ENCODE data around the gene HLA-DMA. TPM values are rescaled to one million over a fixed set of nuclear protein-coding genes. Genes with fewer than 3 reads are reported as not detected.

Gene HLA-DMA
- total and polyA plus RNA-seq, 9 of the 15 experiments (the other 6 are each of a cell fraction or from before 2014, with no cell fraction given): 0.13 to 0.83 (median 0.51) TPM

- no peak for TF ChIP-seq ELK1 (CRISPR knock-in tag; IDR thresholded peaks at IDR 0.05)
- TF ChIP-seq NFATC3 (IDR thresholded peaks at IDR 0.05): peak; percentile 79; the same call in 1 of the 2 replicates
- TF ChIP-seq ZNF146 (CRISPR knock-in tag; IDR thresholded peaks at IDR 0.05; ENCODE audit: unreplicated experiment): no peak
- TF ChIP-seq NFYB (IDR thresholded peaks at IDR 0.05; ENCODE audit: extremely low read depth, insufficient read length): no peak
- no peak; the same call in 1 of the 2 replicates for TF ChIP-seq ZNF436 (CRISPR knock-in tag; IDR thresholded peaks at IDR 0.05)
- TF ChIP-seq CSDE1 (IDR thresholded peaks at IDR 0.05): peak in 1 of 2 experiments; percentile 80; a peak in 1 of 4 replicates
- TF ChIP-seq ZNF174 (CRISPR knock-in tag; IDR thresholded peaks at IDR 0.05): no peak
- TF ChIP-seq BRF1 (IDR thresholded peaks at IDR 0.05; ENCODE audit: borderline replicate concordance, extremely low read depth, insufficient read length): no peak
- TF ChIP-seq SP1 (CRISPR knock-in tag; IDR thresholded peaks at IDR 0.05): no peak
- no peak for TF ChIP-seq ZNF12 (CRISPR knock-in tag; IDR thresholded peaks at IDR 0.05)
- 0 out of 2 replicates have a peak, but pooled peaks have one; percentile 9 for TF ChIP-seq MECOM (CRISPR knock-in tag; IDR thresholded peaks at IDR 0.05)
- 0 out of 2 replicates have a peak, but pooled peaks have one; percentile 39 for TF ChIP-seq ZNF311 (CRISPR knock-in tag; IDR thresholded peaks at IDR 0.05)
- TF ChIP-seq ZNF778 (CRISPR knock-in tag; IDR thresholded peaks at IDR 0.05): no peak
- TF ChIP-seq, protein P1, sequence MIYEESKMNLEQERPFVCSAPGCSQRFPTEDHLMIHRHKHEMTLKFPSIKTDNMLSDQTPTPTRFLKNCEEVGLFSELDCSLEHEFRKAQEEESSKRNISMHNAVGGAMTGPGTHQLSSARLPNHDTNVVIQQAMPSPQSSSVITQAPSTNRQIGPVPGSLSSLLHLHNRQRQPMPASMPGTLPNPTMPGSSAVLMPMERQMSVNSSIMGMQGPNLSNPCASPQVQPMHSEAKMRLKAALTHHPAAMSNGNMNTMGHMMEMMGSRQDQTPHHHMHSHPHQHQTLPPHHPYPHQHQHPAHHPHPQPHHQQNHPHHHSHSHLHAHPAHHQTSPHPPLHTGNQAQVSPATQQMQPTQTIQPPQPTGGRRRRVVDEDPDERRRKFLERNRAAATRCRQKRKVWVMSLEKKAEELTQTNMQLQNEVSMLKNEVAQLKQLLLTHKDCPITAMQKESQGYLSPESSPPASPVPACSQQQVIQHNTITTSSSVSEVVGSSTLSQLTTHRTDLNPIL (CRISPR knock-in tag; IDR thresholded peaks at IDR 0.05): peak; percentile 46; the same call in 1 of the 2 replicates
- TF ChIP-seq CREM (IDR thresholded peaks at IDR 0.05; ENCODE audit: low read depth): no peak
- no peak for TF ChIP-seq PTRF (tag; IDR thresholded peaks at IDR 0.05)
- TF ChIP-seq POLR3A (IDR thresholded peaks at IDR 0.05; ENCODE audit: borderline replicate concordance, extremely low read depth, insufficient read depth, insufficient read length): no peak
- no peak for TF ChIP-seq ZBTB7A (IDR thresholded peaks at IDR 0.05; ENCODE audit: borderline replicate concordance, control insufficient read depth, low read depth, low read length)
- no peak for TF ChIP-seq NR1H2 (CRISPR knock-in tag; IDR thresholded peaks at IDR 0.05)
- TF ChIP-seq PML (IDR thresholded peaks at IDR 0.05; ENCODE audit: low read length): 0 out of 2 replicates have a peak, but pooled peaks have one; percentile 20
These were observed 18.3 kb upstream of the HLA-DMA start (continued) for GRCh38 chr6:32971242-32971580.

Data from K562 (cell line).